Fibroblast of villous mesenchyme (primary cell): Measurements from ENCODE around the gene PHF2. TPM values are rescaled to one million over a fixed set of nuclear protein-coding genes. Genes with fewer than 3 reads are reported as not detected.
"Not testable (repeated sequence)": the region's sequence is repeated elsewhere in the genome, so short reads cannot be mapped to it uniquely, and the experiment has no call there.

Experiments used
- DNase-seq: peaks from one replicate; pipeline ENCODE4 v3.0.0-alpha.2; 2010; ENCODE audit warnings: low read depth
- H3K4me3 ChIP-seq: 2 replicates; pipeline ENCODE4 v1.5.1; 2011; ENCODE audit warnings: low read depth, mild to moderate bottlenecking, low read length
- total RNA-seq: library from RNA; depleted of rRNA; stranded (reverse); fragments of >200 nt; gene quantifications from 2 replicates; pipeline ENCODE4 v1.2.3, GENCODE V29; 2012
- TF ChIP-seq, protein P1 (sequence below): IDR thresholded peaks from 2 replicates; pipeline ENCODE4 v1.5.1; 2012; ENCODE audit warnings: low read depth, mild to moderate bottlenecking, low read length; ENCODE audit not compliant: insufficient read depth

The PHF2 gene
- total RNA-seq, 1 donor = 15.5 TPM

DNA sequence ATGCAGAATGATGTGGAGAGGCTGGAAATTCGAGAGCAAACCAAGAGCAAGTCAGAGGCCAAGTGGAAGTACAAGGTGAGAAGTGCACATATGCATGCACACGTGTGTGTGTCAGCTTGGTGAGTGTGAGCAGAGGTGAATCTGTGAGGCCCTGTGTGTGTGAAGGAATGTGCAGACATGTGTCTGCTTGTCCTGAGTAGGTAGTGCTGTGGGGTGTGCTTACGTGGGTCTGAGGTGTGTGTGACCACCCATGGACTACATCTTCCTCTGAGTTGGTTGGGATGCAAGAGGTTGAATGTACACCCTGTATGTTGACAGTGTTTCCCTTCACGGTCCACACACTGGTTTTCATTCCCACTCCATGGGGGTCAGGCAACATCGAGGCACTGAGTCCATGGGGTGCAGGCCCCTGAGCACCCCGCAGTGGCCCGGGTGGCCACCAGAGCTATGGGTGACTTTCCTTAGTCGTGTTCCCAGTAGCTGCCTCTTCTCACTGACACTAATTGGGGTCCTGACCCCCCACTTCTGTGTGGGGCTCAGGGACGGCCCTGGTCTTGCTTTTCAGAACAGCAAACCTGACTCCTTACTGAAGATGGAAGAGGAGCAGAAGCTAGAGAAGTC lies 86.7 kb downstream of the PHF2 start:
- no peak overlapping the region for H3K4me3 ChIP-seq
- TF ChIP-seq, protein P1, sequence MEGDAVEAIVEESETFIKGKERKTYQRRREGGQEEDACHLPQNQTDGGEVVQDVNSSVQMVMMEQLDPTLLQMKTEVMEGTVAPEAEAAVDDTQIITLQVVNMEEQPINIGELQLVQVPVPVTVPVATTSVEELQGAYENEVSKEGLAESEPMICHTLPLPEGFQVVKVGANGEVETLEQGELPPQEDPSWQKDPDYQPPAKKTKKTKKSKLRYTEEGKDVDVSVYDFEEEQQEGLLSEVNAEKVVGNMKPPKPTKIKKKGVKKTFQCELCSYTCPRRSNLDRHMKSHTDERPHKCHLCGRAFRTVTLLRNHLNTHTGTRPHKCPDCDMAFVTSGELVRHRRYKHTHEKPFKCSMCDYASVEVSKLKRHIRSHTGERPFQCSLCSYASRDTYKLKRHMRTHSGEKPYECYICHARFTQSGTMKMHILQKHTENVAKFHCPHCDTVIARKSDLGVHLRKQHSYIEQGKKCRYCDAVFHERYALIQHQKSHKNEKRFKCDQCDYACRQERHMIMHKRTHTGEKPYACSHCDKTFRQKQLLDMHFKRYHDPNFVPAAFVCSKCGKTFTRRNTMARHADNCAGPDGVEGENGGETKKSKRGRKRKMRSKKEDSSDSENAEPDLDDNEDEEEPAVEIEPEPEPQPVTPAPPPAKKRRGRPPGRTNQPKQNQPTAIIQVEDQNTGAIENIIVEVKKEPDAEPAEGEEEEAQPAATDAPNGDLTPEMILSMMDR = no peak
- no peak for DNase-seq

DNA sequence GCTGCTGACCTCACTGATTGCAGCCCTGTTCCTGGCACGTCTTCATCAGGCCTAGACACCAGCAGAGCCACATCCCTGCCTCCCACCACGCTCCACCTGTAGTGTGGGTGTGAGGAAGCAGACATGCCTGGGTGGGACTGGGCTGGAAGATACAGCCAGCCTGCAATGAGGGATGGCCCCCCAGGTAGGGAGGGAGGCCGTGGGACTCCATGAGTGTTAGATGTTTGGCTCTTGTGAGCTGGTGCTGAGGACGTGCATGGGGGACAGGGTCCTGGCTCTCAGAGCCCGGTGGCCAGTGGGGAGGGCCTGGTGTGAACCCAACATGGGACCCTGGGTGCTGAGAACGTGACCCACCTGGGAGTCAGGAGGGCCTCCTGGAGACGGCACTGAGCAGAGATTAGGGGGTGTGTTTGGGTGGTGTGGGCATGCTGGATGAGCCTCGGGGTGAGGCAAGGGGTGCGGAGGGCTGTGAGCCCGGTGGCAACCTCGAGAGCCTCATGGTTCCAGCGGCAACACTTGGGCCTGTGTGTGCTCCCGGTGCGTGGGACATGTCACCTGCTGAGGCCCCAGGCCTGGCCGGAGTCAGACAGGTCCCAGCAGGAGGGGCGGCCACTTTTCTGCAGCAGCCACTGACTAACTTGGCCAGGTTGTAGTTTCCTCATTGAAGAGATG lies 87.6 kb downstream of the PHF2 start:
- TF ChIP-seq, protein P1 = no peak
- no peak for DNase-seq
- H3K4me3 ChIP-seq = no peak overlapping the region

DNA sequence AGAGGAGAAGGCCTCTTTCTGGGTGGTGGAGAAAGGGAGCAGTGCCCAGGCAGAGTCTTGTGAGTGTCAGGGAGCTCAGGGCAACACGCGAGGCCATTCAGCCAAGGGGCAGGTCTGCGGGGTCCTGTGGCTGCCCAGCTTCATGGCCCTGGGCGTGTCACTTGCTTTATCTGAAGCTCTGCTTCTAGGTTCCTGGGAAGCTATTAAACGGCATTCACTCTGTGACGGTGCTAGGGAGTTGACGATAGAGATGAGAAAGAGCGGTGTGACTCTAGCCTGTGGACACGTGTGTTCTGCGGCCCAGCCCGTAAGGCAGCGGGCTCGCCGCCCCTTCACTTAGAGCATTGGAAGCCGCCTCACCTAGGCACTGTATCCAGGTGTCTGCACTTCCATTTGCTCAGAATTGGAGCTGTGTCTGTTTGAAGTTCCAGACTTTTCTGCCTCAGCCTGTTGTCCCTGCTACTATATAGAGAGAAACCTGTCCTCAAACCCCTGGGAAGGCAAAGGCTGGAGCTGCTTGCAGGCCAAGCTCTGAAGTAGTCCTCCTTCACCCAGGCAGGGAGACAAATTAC lies 88.3 kb downstream of the PHF2 start:
- no peak for DNase-seq
- H3K4me3 ChIP-seq = no peak overlapping the region
- TF ChIP-seq, protein P1 = no peak

DNA sequence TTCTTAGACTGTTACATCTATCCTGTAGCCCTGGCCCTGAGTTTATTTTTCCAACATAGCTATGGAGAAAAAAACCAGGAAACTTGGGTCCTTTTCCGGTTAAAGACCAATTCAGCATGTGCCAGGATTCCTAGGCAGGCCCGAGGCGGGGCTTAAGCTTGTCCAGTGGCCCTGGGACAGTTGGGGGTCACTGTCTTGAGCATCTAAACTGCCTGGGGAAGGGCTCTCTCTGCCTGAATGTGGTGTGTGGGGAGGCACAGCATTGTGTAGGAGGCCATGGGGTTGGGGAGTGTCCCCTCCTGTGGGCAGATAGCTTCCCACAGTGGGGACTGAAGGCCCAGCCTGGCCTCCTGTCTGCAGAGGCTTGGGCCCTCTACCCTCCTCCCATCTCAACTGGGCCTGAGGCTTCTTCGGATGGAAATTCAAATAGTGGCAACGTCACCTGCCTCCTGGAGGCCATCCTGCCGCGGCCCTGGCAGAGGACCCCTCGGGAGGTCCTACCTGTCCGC lies 88.8 kb downstream of the PHF2 start:
- DNase-seq = no peak
- H3K4me3 ChIP-seq = no peak overlapping the region
- TF ChIP-seq, protein P1 = no peak

DNA sequence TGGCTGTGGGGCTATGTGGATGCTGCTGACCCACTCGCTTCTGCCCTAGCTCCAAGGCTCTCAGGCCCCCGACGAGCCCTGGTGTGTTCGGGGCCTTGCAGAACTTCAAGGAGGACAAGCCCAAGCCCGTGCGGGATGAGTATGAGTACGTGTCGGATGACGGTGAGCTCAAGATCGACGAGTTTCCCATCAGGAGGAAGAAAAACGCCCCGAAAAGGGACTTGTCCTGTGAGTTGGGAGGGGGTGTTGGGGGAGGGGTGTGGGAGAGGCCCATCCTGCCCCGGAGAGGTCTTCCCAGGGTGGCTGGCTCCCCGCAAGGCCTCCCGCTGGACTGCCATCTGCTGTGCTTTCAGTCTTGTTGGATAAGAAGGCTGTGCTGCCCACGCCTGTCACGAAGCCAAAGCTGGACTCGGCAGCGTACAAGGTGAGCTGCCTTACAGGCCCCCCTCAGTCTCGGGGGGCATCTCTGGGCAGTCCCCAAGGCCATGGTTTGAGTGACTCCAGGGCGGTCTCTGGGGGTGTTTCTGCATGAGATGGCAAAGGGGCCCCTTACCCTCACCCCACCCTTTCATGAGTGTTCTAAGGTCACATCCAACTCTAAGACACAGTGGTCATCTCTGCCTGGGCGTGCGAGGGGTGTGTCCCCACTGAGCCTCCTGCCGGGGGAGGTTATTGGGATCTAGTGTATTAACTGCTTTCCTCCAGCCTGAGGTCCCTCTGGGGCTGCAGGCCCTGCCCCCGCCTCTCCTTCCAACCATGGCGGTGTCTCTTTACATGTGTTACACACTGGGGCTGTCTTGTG lies 89.5 kb downstream of the PHF2 start:
- H3K4me3 ChIP-seq = no peak overlapping the region
- no peak for DNase-seq
- TF ChIP-seq, protein P1 = no peak

DNA sequence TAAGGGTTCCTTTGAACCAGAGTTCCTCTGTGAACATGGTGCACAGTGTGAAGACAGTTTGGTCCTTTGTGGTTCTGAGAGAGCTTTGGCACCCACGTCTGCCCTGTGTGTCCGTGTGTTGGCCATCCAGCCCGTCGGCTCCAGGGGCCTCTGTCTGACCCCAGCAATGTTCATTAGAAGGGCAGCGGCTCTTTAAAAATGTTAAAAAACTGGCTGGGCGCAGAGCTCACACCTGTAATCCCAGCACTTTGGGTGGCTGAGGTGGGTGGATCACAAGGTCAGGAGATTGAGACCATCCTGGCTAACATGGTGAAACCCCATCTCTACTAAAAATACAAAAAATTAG lies 90.0 kb downstream of the PHF2 start:
- H3K4me3 ChIP-seq, DNase-seq: not testable (repeated sequence)

DNA sequence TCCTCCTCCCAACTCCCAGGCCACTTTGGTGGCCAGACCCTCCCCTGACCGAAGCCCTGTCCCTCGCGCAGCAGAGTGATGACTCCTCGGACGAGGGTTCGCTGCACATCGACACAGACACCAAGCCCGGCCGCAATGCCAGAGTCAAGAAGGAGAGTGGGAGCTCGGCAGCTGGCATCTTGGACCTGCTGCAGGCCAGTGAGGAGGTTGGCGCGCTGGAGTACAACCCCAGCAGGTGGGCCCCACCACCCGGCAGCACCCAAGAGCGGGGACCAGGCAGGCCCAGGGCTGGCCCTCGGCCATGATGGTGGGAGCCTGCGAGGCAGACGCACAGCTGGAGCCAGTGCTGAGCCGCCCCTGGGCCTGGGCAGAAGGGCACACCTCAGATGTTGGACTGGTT lies 90.6 kb downstream of the PHF2 start:
- no peak overlapping the region for H3K4me3 ChIP-seq
- no peak for DNase-seq
- TF ChIP-seq, protein P1 = no peak
